Measurements from ENCODE around the gene ZAR1.
"Not testable (repeated sequence)": the region's sequence is repeated elsewhere in the genome, so short reads cannot be mapped to it uniquely, and the experiment has no call there.

The ZAR1 gene, protein sequence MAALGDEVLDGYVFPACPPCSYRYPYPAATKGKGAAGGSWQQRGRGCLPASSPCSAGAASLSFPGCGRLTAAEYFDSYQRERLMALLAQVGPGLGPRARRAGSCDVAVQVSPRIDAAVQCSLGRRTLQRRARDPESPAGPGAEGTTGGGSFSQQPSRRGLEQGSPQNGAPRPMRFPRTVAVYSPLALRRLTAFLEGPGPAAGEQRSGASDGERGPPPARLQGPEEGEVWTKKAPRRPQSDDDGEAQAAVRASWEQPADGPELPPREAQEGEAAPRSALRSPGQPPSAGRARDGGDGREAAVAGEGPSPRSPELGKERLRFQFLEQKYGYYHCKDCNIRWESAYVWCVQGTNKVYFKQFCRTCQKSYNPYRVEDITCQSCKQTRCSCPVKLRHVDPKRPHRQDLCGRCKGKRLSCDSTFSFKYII

DNA sequence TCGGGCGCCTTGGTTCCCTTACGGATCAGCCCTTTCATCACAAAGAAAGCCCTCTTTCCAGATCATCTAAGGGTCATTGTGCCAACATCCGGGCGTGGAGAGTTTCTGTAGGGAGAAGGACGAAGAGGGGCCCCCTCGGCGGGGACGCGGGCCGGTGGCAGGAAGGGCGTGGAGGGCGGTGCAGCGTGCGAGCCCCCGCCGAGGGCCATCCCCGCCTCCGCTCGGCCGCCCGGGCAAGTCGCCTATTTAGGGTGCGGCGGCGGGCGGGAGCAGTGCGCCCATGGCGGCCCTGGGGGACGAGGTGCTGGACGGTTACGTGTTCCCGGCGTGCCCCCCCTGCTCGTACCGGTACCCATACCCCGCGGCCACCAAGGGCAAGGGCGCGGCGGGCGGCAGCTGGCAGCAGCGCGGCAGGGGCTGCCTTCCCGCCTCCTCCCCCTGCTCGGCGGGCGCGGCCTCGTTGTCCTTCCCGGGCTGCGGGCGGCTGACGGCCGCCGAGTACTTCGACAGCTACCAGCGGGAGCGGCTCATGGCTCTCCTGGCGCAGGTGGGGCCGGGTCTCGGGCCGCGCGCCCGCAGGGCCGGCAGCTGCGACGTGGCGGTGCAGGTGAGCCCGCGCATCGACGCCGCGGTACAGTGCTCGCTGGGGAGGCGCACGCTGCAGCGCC is at the start of gene ZAR1:
Gene ZAR1 (plus strand): TSS at position 241 of the 668 bp plus-strand sequence. CDS start 40 bp downstream, at position 281.
- TF ChIP-seq, protein P1, sequence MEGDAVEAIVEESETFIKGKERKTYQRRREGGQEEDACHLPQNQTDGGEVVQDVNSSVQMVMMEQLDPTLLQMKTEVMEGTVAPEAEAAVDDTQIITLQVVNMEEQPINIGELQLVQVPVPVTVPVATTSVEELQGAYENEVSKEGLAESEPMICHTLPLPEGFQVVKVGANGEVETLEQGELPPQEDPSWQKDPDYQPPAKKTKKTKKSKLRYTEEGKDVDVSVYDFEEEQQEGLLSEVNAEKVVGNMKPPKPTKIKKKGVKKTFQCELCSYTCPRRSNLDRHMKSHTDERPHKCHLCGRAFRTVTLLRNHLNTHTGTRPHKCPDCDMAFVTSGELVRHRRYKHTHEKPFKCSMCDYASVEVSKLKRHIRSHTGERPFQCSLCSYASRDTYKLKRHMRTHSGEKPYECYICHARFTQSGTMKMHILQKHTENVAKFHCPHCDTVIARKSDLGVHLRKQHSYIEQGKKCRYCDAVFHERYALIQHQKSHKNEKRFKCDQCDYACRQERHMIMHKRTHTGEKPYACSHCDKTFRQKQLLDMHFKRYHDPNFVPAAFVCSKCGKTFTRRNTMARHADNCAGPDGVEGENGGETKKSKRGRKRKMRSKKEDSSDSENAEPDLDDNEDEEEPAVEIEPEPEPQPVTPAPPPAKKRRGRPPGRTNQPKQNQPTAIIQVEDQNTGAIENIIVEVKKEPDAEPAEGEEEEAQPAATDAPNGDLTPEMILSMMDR (IDR thresholded peaks at IDR 0.05; ENCODE audit: insufficient read depth, low read depth, low read length, missing control alignments): no peak
- DNase-seq (ENCODE audit: low read depth): no peak
- H3K4me3 ChIP-seq (ENCODE audit: low read depth, low read length): no peak within 1 kb of the TSS

DNA sequence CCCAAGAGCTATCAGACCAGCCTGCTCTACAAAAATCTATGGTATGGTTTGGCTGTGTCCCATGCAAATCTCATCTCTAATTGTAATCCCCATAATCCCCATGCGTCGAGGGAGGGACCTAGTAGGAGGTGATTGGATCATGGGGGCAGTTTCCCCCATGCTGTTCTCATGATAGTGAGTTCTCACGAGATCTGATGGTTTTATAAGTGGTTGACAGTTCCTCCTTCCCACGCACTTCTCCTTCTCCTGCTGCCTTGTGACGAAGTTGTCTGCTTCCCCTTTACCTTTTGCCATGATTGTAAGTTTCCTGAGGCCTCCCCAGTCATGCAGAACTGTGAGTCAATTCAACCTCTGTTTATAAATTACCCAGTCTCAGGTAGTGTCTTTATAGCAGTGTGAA is 49.1 kb upstream of the ZAR1 start:
- H3K4me3 ChIP-seq (ENCODE audit: low read depth, low read length); DNase-seq (ENCODE audit: low read depth): not testable (repeated sequence)

DNA sequence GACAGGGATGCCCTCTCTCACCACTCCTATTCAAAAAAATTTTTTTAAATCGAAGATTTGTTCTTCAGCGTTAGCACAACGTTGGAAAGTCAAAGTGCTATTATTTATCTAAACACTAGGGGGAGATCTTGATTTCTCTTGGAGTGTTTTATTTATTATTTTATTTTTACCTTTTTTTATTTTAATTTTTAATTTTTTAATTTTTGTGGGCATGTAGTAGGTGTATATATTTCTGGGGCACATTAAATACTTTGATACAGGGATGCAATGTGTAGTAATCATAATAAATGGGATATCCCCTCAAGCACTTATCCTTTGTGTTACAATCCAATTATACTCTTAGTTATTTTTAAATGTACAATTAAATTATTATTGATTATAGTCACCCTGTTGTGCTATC is 44.3 kb upstream of the ZAR1 start:
- DNase-seq (ENCODE audit: low read depth): peak; percentile 12
- TF ChIP-seq, protein P1 (IDR thresholded peaks at IDR 0.05; ENCODE audit: insufficient read depth, low read depth, low read length, missing control alignments): peak; percentile 42
- H3K4me3 ChIP-seq (ENCODE audit: low read depth, low read length): no peak overlapping the region

DNA sequence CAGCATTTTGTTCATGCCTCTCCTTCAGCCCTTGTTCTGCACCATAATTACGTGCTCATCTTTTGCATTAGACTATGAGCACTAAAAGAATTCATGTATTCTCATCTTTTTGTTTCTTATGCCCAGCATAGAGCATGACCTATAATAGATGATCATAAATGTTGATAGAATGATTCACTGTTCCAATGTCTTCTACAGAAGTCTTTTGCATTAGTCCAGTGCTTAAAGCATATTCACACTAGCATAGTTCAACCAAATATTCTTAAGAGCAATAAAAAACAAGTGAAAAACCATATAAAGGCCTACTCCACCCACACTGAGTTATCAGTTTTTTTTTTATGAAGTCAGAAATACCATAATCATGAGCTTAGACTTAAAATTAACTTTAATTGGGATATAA is 43.4 kb upstream of the ZAR1 start:
- H3K4me3 ChIP-seq (ENCODE audit: low read depth, low read length): no peak overlapping the region
- TF ChIP-seq, protein P1 (IDR thresholded peaks at IDR 0.05; ENCODE audit: insufficient read depth, low read depth, low read length, missing control alignments): no peak
- no peak for DNase-seq (ENCODE audit: low read depth)

DNA sequence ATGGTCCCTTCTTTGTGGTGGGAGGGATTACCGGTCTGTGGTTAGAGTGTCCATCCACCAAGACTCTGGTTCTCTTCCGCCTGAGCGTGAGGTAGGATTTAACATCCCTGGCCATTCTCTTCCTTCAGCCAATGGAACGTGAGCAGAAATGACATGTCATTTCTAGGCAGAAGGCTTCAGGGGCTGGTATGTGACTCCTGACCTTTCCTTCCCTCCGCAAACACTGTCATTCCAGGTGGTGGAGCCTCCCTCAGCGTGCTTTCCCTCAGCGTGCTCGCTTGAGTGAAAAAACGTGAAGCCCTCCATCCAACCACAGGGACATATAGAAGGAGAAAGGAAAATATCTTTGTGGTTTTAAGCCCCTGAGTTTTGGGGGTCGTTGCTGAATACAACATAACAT is 40.9 kb upstream of the ZAR1 start:
- H3K4me3 ChIP-seq (ENCODE audit: low read depth, low read length): no peak overlapping the region
- no peak for DNase-seq (ENCODE audit: low read depth)
- TF ChIP-seq, protein P1 (IDR thresholded peaks at IDR 0.05; ENCODE audit: insufficient read depth, low read depth, low read length, missing control alignments): no peak

DNA sequence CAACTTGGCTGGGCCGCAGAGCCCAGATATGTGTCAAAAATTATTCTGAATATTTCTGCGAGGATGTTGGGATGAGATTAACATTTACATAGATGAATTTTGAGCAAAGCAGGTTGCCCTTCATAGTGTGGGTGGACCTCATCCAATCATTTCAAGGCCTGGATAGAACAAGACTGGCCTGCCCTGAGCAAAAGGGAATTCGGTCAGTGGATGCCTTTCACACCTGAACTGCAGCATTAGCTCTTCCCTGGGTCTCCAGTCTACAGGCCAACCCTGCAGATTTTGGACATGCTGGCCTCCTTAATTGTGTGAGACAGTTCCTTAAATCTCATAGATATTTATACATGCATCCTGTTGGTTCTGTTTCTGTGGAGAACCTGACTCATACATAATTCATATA is 39.3 kb upstream of the ZAR1 start:
- no peak overlapping the region for H3K4me3 ChIP-seq (ENCODE audit: low read depth, low read length)
- no peak for DNase-seq (ENCODE audit: low read depth)
- TF ChIP-seq, protein P1 (IDR thresholded peaks at IDR 0.05; ENCODE audit: insufficient read depth, low read depth, low read length, missing control alignments): no peak

DNA sequence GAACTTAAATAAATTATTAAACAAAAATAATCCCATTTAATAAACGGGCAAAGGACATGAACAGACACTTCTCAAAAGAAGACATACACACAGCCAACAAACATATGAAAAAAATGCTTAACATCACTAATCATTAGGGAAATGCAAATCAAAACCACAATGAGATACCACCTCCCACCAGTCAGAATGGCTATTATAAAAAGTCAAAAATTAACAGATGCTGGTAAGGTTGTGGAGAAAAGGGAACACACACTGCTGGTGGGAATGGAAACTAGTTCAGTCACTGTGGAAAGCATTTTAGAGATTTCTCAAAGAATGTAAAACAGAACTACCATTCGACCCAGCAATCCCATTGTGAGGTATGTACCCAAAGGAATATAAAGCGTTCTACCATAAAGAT is 38.4 kb upstream of the ZAR1 start:
- not testable (repeated sequence) for DNase-seq (ENCODE audit: low read depth); H3K4me3 ChIP-seq (ENCODE audit: low read depth, low read length)

DNA sequence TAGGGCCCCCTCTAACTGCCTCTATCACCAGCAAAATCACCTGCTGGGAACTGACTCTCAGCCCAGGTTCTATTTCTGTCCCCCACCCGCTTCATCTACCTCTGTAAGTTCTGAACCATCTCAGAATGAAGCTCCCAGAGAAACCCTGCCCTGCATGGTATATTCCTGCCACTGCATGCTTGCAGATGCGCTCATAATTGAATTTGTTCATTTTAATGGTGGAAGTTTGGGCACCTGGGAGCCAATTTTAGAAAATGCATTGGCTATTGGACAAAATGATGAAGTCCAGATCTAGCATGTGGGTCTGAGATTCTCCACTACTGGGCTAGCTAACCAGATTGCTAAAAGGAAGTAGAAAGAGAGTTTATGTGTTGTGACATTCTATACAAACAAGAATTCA is 35.5 kb upstream of the ZAR1 start:
- DNase-seq (ENCODE audit: low read depth): no peak
- TF ChIP-seq, protein P1 (IDR thresholded peaks at IDR 0.05; ENCODE audit: insufficient read depth, low read depth, low read length, missing control alignments): no peak
- H3K4me3 ChIP-seq (ENCODE audit: low read depth, low read length): no peak overlapping the region

Measured in GM12865 (cell line).